IPS-NIHi7 (cell line): Measurements from ENCODE around the gene AIFM1.

Experiments used
- DNase-seq: peaks from one replicate; pipeline ENCODE4 v3.0.0; 2012; ENCODE audit warnings: mixed read lengths; ENCODE audit errors: extremely low spot score

The AIFM1 gene

GRCh38 chrX:130165703-130166502 is at the start of gene AIFM1:
AIFM1 (minus strand) TSS chrX:130165841; CDS start chrX:130165656, 185 bp downstream.
- DNase-seq, result peak; percentile 98

GRCh38 chrX:130213376-130213775 is 47.7 kb upstream of the AIFM1 start:
- DNase-seq, result no peak

- DNase-seq, result no peak
Observed at GRCh38 chrX:130212371-130212770, 46.7 kb upstream of the AIFM1 start.

- no peak for DNase-seq
Observed at GRCh38 chrX:130211415-130212186, 46.0 kb upstream of the AIFM1 start.

- DNase-seq, result no peak
Observed at GRCh38 chrX:130204647-130205046, 39.0 kb upstream of the AIFM1 start.

GRCh38 chrX:130197464-130197863 is 31.8 kb upstream of the AIFM1 start:
- no peak for DNase-seq

GRCh38 chrX:130196466-130196865 is 30.8 kb upstream of the AIFM1 start:
- DNase-seq, result no peak

GRCh38 chrX:130190801-130191200 is 25.2 kb upstream of the AIFM1 start:
- no peak for DNase-seq

- DNase-seq, result no peak
Observed at GRCh38 chrX:130186651-130187050, 21.0 kb upstream of the AIFM1 start.

- no peak for DNase-seq
Observed at GRCh38 chrX:130184857-130185256, 19.2 kb upstream of the AIFM1 start.

- DNase-seq, result no peak
Observed at GRCh38 chrX:130184168-130184567, 18.5 kb upstream of the AIFM1 start.

GRCh38 chrX:130179579-130180215 is 14.1 kb upstream of the AIFM1 start:
- no peak for DNase-seq

- DNase-seq, result no peak
Observed at GRCh38 chrX:130179170-130179569, 13.5 kb upstream of the AIFM1 start.

GRCh38 chrX:130176942-130177341 is 11.3 kb upstream of the AIFM1 start:
- DNase-seq, result no peak

GRCh38 chrX:130176354-130176776 is 10.7 kb upstream of the AIFM1 start:
- no peak for DNase-seq

- DNase-seq, result no peak
Observed at GRCh38 chrX:130174937-130175336, 9.3 kb upstream of the AIFM1 start.

- no peak for DNase-seq
Observed at GRCh38 chrX:130174045-130174704, 8.5 kb upstream of the AIFM1 start.

- DNase-seq, result no peak
Observed at GRCh38 chrX:130173190-130173895, 7.7 kb upstream of the AIFM1 start.

- no peak for DNase-seq
Observed at GRCh38 chrX:130172127-130172845, 6.6 kb upstream of the AIFM1 start.

- DNase-seq, result peak; percentile 64
Observed at GRCh38 chrX:130171446-130172126, 5.9 kb upstream of the AIFM1 start, which contains the start of gene RAB33A. RAB33A (plus strand) TSS chrX:130171962; CDS start chrX:130172063, 101 bp downstream.
